AG04450 (cell line): ENCODE data around the gene FARP1. TPM values are rescaled to one million over a fixed set of nuclear protein-coding genes. Genes with fewer than 3 reads are reported as not detected.

Experiments
- CTCF ChIA-PET: fragments of 300-600, 350-600 bp; formaldehyde crosslinking; extraction: SDS; loops from one replicate; lab custom pipeline; 2022; ENCODE audit warnings: antibody characterized with exemption, inconsistent platforms; lab: Charles Lee
- POLR2A ChIA-PET: fragments of 350-600 bp; formaldehyde crosslinking; extraction: SDS; loops from one replicate; lab custom pipeline; 2021; ENCODE audit warnings: antibody characterized with exemption, inconsistent platforms; lab: Yijun Ruan, JAX
- DNase-seq: peaks from one replicate; pipeline ENCODE4 v3.0.0-alpha.2; 2011; ENCODE audit warnings: low read depth, low spot score
- H3K27ac ChIP-seq: one replicate; pipeline ENCODE4 v1.5.1; 2012; ENCODE audit warnings: low read depth, low read length, control low read depth
- H3K27me3 ChIP-seq: one replicate; pipeline ENCODE4 v1.6.0; 2012; ENCODE audit warnings: low read length; ENCODE audit not compliant: control insufficient read depth, insufficient read depth
- H3K4me3 ChIP-seq: 2 replicates; pipeline ENCODE4 v1.5.1; 2011; ENCODE audit warnings: mild to moderate bottlenecking, low read depth, low read length, control low read depth
- H3K9me3 ChIP-seq: 2 replicates; pipeline ENCODE4 v1.5.1; 2012; ENCODE audit warnings: low read length; ENCODE audit not compliant: control insufficient read depth, insufficient read depth
- CTCF ChIP-seq: IDR thresholded peaks from 2 replicates; pipeline ENCODE4 v1.5.1; 2011; ENCODE audit warnings: low read depth, low read length, control low read depth, inconsistent platforms
- polyA plus RNA-seq: library from polyadenylated mRNA; depleted of rRNA; stranded (reverse); fragments of >200 nt; gene quantifications from 2 replicates; pipeline ENCODE4 v1.2.3, GENCODE V29; 2011

The FARP1 gene
- polyA plus RNA-seq, 1 experiment, result 76.4 TPM

GRCh38 chr13:98264877-98265276 is 122.0 kb downstream of the FARP1 start:
- Histone ChIP-seq H3K27ac (no peak overlapping the region), H3K4me3 (no peak overlapping the region), H3K9me3 (no peaks in the 10 kb centered on the region), H3K27me3 (no peaks in the 10 kb centered on the region)
- no peak for TF ChIP-seq CTCF
- POLR2A ChIA-PET, result no interaction called here
- no peak for DNase-seq
- CTCF ChIA-PET, result no interaction called here

GRCh38 chr13:98265692-98266551 is 123.0 kb downstream of the FARP1 start:
- Histone ChIP-seq H3K9me3 (no peaks in the 10 kb centered on the region), H3K27me3 (no peaks in the 10 kb centered on the region), H3K4me3 (no peak overlapping the region), H3K27ac (peak overlapping the region; percentile 47)
- no peak for TF ChIP-seq CTCF
- CTCF ChIA-PET, result no interaction called here
- DNase-seq, result no peak
- POLR2A ChIA-PET, result interaction anchor here (0.9 to 1.1 kb wide), 3 partner anchors 9 to 19 kb away, joined by 3 read pairs; no protein-coding TSS in a partner anchor

- peak; percentile 51 for DNase-seq
- Histone ChIP-seq H3K27ac (peak overlapping the region; percentile 47), H3K27me3 (no peaks in the 10 kb centered on the region), H3K4me3 (peak overlapping the region; percentile 35), H3K9me3 (no peaks in the 10 kb centered on the region)
- ChIA-PET POLR2A (interaction anchor here (1.0 kb wide), 1 partner anchor 18 kb away, joined by 3 read pairs; no protein-coding TSS in a partner anchor), CTCF (no interaction called here)
- TF ChIP-seq CTCF, result no peak
These were observed 124.4 kb downstream of the FARP1 start for GRCh38 chr13:98267080-98267912.

- ChIA-PET POLR2A (no interaction called here), CTCF (interaction anchor here (0.9 kb wide), 1 partner anchor 38 kb away, joined by 3 read pairs; no protein-coding TSS in a partner anchor)
- H3K9me3 ChIP-seq, result no peaks in the 10 kb centered on the region
- no peak for TF ChIP-seq CTCF
- H3K27me3 ChIP-seq, result no peaks in the 10 kb centered on the region
- no peak overlapping the region for H3K27ac ChIP-seq
- H3K4me3 ChIP-seq, result no peak overlapping the region
- DNase-seq, result no peak
These were observed 126.5 kb downstream of the FARP1 start for GRCh38 chr13:98269386-98269785.
